Muscle of leg (tissue), 11 donors: ENCODE data around the gene HACD3. TPM values are rescaled to one million over a fixed set of nuclear protein-coding genes. Genes with fewer than 3 reads are reported as not detected.

Source experiments
- DNase-seq: peaks from one replicate; pipeline ENCODE4 v3.0.0; 2013
- H3K27ac ChIP-seq: one replicate; pipeline ENCODE4 v1.5.1; 2013; ENCODE audit warnings: mild to moderate bottlenecking, low read length, control low read depth
- H3K27me3 ChIP-seq: one replicate; pipeline ENCODE4 v1.6.1; 2013; ENCODE audit warnings: low read length; ENCODE audit not compliant: control insufficient read depth, insufficient read depth
- H3K36me3 ChIP-seq: one replicate; pipeline ENCODE4 v1.6.1; 2013; ENCODE audit warnings: low read length; ENCODE audit not compliant: control insufficient read depth, insufficient read depth
- H3K4me1 ChIP-seq: one replicate; pipeline ENCODE4 v1.6.1; 2013; ENCODE audit warnings: low read length; ENCODE audit not compliant: control insufficient read depth, insufficient read depth
- H3K4me3 ChIP-seq: one replicate; pipeline ENCODE4 v1.5.1; 2013; ENCODE audit warnings: low read length, control low read depth
- H3K9me3 ChIP-seq: replicated peaks from 2 replicates; pipeline ENCODE4 v1.6.1; 2013; ENCODE audit warnings: low read depth, low read length; ENCODE audit not compliant: control insufficient read depth
- WGBS: methylation state at CpG from one replicate; pipeline ENCODE4 v1.1.5; 2013; ENCODE audit warnings: missing lambda C conversion rate; ENCODE audit not compliant: insufficient coverage; 5-methylcytosine and 5-hydroxymethylcytosine counted together
- polyA plus RNA-seq, 8 donors: library from polyadenylated mRNA; unstranded; fragments of 120-200 nt; gene quantifications; one replicate each; pipeline versions ENCODE4 v1.2.1 to v1.2.3, GENCODE V29; 2013; ENCODE audit warnings: inconsistent platforms in 1 of 8, low replicate concordance in 1 of 8; ENCODE audit not compliant: insufficient read length in 8 of 8, insufficient read depth in 1 of 8
- total RNA-seq: library from RNA; stranded (reverse); fragments of 120-200 nt; gene quantifications from one replicate; pipeline ENCODE4 v1.2.4, GENCODE V29; 2013

Gene HACD3
- total and polyA plus RNA-seq, 9 donors: 40.0 to 58.2 (median 45.3) TPM

DNA sequence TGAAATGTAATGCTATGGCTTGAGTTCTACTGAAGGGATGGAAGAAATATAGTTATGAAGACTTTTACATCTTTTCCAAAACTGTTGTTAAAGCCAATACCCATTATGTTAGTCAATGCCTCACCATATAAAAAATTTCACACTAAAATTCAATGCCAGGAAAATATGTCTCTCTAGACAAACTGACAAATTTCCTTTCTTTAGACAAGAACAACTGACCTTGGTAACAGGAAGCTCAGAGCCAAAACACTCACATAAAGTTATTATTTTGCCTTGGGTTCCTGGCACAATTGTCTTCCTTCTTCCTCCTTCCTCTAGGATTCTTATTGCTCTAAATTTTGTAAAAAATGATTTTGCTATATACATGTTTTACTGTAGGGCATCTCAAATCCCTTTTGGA is 54.0 kb downstream of the HACD3 start:
- no peaks in the 10 kb centered on the region for H3K9me3 ChIP-seq
- DNase-seq: no peak
- no peaks in the 10 kb centered on the region for H3K4me1 ChIP-seq
- H3K27me3 ChIP-seq: no peaks in the 10 kb centered on the region
- H3K36me3 ChIP-seq: peaks cover 41% of the 10 kb centered on the region
- H3K27ac ChIP-seq: no peak overlapping the region
- no peak overlapping the region for H3K4me3 ChIP-seq

DNA sequence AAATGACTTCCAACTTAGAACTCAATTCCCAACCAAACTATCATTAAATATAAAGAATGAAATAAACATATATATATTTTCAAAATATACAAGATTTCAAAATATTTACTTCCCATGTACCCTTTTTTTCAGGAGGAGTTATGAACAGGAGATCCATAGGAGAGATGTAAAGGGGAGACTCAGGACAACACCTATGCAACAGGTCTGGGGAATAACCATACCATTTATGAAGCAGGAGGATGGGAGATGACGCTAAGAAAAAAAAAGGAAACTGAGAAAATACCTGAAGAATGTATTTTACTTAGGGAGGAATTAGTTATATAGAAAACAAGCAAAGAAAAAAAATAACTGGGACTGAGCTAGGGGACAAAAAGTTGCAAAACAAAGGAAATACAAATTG is 56.8 kb downstream of the HACD3 start:
- H3K36me3 ChIP-seq: peaks cover 45% of the 10 kb centered on the region
- WGBS: no CpG with 5 or more reads among the region's 1 CpG
- DNase-seq: no peak
- no peaks in the 10 kb centered on the region for H3K27me3 ChIP-seq
- H3K4me3 ChIP-seq: no peak overlapping the region
- no peak overlapping the region for H3K27ac ChIP-seq
- no peaks in the 10 kb centered on the region for H3K9me3 ChIP-seq
- H3K4me1 ChIP-seq: no peaks in the 10 kb centered on the region

- Histone ChIP-seq H3K27me3 (no peaks in the 10 kb centered on the region), H3K27ac (no peak overlapping the region), H3K9me3 (no peaks in the 10 kb centered on the region), H3K36me3 (peaks cover 60% of the 10 kb centered on the region), H3K4me3 (no peak overlapping the region), H3K4me1 (no peaks in the 10 kb centered on the region)
- peak; percentile 17 for DNase-seq
- no CpG with 5 or more reads among the region's 3 CpGs for WGBS
These were observed 65.7 kb downstream of the HACD3 start for GRCh38 chr15:65595960-65596359.

DNA sequence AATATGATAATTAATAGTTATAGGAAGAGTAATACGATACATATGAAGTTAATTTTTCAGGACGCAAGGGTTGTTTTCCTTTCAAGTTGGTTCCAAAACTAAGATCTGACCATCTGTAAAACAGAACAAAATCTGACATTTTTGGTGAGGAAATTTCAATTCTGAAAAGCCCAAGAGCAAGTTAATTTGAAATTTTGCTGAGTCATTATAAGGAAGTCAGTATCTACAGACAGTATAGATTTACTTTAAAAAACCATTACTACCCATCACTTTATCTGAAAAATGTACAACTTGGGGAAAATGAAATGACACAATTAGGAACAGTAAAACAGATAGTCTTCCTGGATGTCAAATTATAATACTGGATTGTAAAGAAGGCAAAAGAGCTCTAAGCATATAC is 68.2 kb downstream of the HACD3 start:
- Histone ChIP-seq H3K4me1 (no peaks in the 10 kb centered on the region), H3K27ac (no peak overlapping the region), H3K27me3 (no peaks in the 10 kb centered on the region), H3K4me3 (no peak overlapping the region), H3K36me3 (peaks cover 53% of the 10 kb centered on the region), H3K9me3 (no peaks in the 10 kb centered on the region)
- WGBS: no CpG with 5 or more reads among the region's 2 CpGs
- DNase-seq: no peak

DNA sequence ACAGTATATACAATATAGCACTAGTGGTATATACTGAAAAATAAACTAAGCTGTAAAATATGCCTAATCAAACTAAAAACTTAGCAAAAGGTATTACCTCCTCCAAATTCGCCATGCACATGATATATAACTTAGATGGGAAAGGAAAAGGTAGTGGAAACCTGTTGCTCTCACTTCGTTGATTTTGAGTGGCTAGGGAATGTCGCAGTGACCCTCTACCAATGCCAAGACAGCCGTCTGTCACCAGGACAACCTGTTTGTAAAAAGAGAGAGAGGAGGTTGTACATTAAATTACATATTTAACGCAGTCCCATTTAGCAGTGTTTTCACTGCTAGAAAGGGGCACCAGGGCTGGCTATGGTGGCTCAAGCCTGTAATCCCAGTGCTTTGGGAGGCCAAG is 69.4 kb downstream of the HACD3 start:
- Histone ChIP-seq H3K27ac (no peak overlapping the region), H3K27me3 (no peaks in the 10 kb centered on the region), H3K4me3 (no peak overlapping the region), H3K36me3 (peaks cover 54% of the 10 kb centered on the region), H3K9me3 (no peaks in the 10 kb centered on the region), H3K4me1 (no peaks in the 10 kb centered on the region)
- no CpG with 5 or more reads among the region's 5 CpGs for WGBS
- no peak for DNase-seq

- no CpG with 5 or more reads among the region's 2 CpGs for WGBS
These were observed 72.9 kb downstream of the HACD3 start for GRCh38 chr15:65603134-65603533.

GRCh38 chr15:65603559-65603958 is 73.3 kb downstream of the HACD3 start:
- no CpG with 5 or more reads among the region's 1 CpG for WGBS
- Histone ChIP-seq H3K9me3 (no peaks in the 10 kb centered on the region), H3K27ac (no peak overlapping the region), H3K36me3 (peaks cover 36% of the 10 kb centered on the region), H3K4me1 (no peaks in the 10 kb centered on the region), H3K4me3 (no peak overlapping the region), H3K27me3 (no peaks in the 10 kb centered on the region)
- DNase-seq: no peak

More at GRCh38 chr15:65603134-65603533, 72.9 kb downstream of the HACD3 start:
- H3K27ac ChIP-seq: no peak overlapping the region
- no peaks in the 10 kb centered on the region for H3K4me1 ChIP-seq
- no peaks in the 10 kb centered on the region for H3K9me3 ChIP-seq
- H3K27me3 ChIP-seq: no peaks in the 10 kb centered on the region
- no peak overlapping the region for H3K4me3 ChIP-seq
- DNase-seq: no peak
- peaks cover 39% of the 10 kb centered on the region for H3K36me3 ChIP-seq

DNA sequence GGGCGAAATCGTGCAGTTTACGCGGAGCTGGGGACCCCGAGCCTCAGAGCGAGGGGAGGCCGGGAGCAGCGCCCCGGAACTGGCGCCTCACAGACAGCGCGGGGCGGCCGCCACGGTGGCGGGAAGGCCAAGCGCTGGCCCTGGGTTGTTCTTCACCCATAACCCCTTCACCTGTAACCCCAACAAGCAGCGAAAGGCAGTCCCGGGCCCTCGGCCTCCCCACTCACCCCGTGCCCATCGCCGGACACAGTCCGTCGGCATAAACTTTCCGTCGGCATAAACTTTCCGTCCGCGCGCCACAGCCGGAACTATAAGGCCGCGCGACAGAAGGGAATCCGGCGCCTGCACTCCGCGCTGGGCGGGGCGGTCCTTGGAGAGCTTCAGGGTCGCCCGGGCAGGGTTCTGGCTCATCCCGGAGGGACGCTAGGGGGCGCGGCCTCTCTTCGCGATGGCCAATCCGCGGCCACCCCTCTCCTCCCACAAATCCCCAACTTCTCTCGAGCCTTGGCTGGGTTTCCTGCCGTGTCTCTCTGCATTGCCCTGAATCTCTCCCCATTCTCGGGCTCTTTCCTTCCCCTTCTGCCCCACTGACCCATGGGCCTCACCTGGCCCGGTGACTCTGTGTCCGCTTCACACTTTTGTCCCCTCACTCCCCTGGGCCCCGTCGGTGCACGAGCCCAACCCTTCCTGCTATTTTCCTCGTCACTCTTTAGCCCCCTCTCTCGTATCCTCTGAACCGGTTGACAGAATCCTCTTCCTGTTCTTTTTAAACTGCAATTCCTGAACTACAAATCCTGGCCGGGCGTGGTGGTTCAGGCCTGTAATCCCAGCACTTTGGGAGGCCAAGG is 80.8 kb downstream of the HACD3 start, which contains the start of gene INTS14:
TSS of gene INTS14 (minus strand) at position 261 of the 848 bp plus-strand sequence. CDS start 3,751 bp downstream, outside the sequence.
- Histone ChIP-seq H3K4me1 (peaks cover 18% of the 10 kb centered on the region), H3K9me3 (no peaks in the 10 kb centered on the region), H3K27me3 (no peaks in the 10 kb centered on the region), H3K36me3 (peaks cover 3% of the 10 kb centered on the region), H3K4me3 (peak within 1 kb of the TSS; percentile 97), H3K27ac (peak within 1 kb of the TSS; percentile 96)
- WGBS: 0% methylated on average over 64 of the region's 64 CpGs
- peak; percentile 98 for DNase-seq

DNA sequence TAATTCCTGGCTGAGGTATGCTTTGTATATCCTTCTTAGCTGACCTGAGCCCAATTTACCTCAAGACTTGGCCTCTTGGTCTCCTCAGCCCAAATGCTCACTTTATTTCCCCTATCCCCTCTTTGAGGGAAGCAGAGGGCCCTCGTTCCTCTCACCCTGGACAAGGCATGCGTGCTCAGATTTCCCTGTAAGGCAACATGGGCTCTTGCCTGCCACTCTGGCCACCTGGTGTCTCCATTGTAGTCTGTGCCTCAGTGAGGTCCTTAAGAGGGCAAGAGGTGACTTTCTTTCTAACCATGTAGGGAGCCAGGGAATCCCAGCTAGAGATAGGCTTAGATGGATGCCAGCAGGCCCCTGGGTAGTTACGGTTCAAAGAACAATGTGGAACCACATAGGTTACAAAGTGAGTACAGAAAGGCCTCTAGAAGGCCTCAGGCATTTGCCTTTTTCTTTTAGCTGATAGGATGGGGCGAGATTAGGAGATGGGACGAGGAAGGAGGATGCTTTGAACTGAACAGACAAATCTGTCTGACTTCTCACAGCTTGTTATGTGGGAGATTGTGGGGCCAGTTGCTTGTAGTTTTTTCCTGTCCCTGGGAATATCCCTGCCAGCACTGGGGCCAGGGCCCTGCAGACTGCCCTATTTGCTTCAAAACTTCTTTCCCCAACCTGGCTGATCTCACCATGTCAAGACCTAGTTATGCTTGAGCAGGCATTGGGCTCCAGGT is 81.8 kb downstream of the HACD3 start:
- Histone ChIP-seq H3K36me3 (peaks cover 2% of the 10 kb centered on the region), H3K4me1 (peaks cover 18% of the 10 kb centered on the region), H3K27ac (peak overlapping the region; percentile 96), H3K27me3 (no peaks in the 10 kb centered on the region), H3K9me3 (no peaks in the 10 kb centered on the region), H3K4me3 (peak overlapping the region; percentile 97)
- WGBS: 70% methylated on average over 5 of the region's 5 CpGs
- peak; percentile 17 for DNase-seq

- H3K27me3 ChIP-seq: no peaks in the 10 kb centered on the region
- no CpG with 5 or more reads among the region's 2 CpGs for WGBS
- no peaks in the 10 kb centered on the region for H3K36me3 ChIP-seq
- peak overlapping the region; percentile 96 for H3K27ac ChIP-seq
- no peaks in the 10 kb centered on the region for H3K9me3 ChIP-seq
- H3K4me1 ChIP-seq: peaks cover 18% of the 10 kb centered on the region
- DNase-seq: no peak
- no peak overlapping the region for H3K4me3 ChIP-seq
These were observed 82.3 kb downstream of the HACD3 start for GRCh38 chr15:65612616-65612946.
